Peyer's patch (tissue), 4 donors: ENCODE results near the gene MAST4. TPM values are rescaled to one million over a fixed set of nuclear protein-coding genes. Genes with fewer than 3 reads are reported as not detected.

ENCODE experiments used
- DNase-seq, 3 donors: peaks; one replicate each; pipeline ENCODE4 v3.0.0-alpha.2; 2017 to 2019
- H3K27ac ChIP-seq, 4 donors: fragments of 200-600 bp; sonication (generic); one replicate each; pipeline ENCODE4 v1.5.1; 2016 to 2019
- H3K27me3 ChIP-seq, 2 donors: fragments of 200-600 bp; sonication (generic); one replicate each; pipeline ENCODE4 v1.5.1; 2019
- H3K36me3 ChIP-seq, 3 donors: fragments of 200-600 bp; sonication (generic); one replicate each; pipeline ENCODE4 v1.5.1; 2016 to 2019
- H3K4me1 ChIP-seq, 4 donors: fragments of 200-600 bp; sonication (generic); one replicate each; pipeline ENCODE4 v1.5.1; 2016 to 2019
- H3K4me3 ChIP-seq, 4 donors: fragments of 200-600 bp; sonication (generic); 1 replicate in 3 of 4; 2 replicates in 1 of 4; pipeline ENCODE4 v1.5.1; 2016 to 2019; ENCODE audit warnings: mild to moderate bottlenecking in 1 of 4
- H3K9me3 ChIP-seq, 4 donors: fragments of 200-600 bp; sonication (generic); one replicate each; pipeline ENCODE4 v1.5.1; 2016 to 2019; ENCODE audit warnings: mild to moderate bottlenecking in 1 of 4
- CTCF ChIP-seq, 6 experiments: fragments of 450-650 bp in 4 of 6; fragments of 200-600 bp in 2 of 6; sonication (generic) in 1 of 6; IDR thresholded peaks; one replicate each; pipeline ENCODE4 v1.5.1; 2017 to 2019; ENCODE audit warnings: antibody characterized with exemption in 6 of 6, mild to moderate bottlenecking in 3 of 6, moderate library complexity in 1 of 6
- POLR2A ChIP-seq, 2 donors: fragments of 450-650 bp; IDR thresholded peaks; one replicate each; pipeline ENCODE4 v1.5.1; 2017; ENCODE audit warnings: antibody characterized with exemption in 2 of 2, mild to moderate bottlenecking in 2 of 2, moderate library complexity in 2 of 2
- total RNA-seq, 4 donors: library from RNA; depleted of rRNA; stranded (reverse); fragments of >200 nt; gene quantifications; one replicate each; pipeline ENCODE4 v1.1.0, GENCODE V29; 2016

MAST4 gene
- total RNA-seq, 4 donors from 2014 or later: 20.2 to 23.1 (median 21.4) TPM

GRCh38 chr5:66843065-66843464, 246.9 kb downstream of the MAST4 start:
- TF ChIP-seq CTCF (IDR thresholded peaks at IDR 0.05) (no peak), POLR2A (IDR thresholded peaks at IDR 0.05) (no peak)
- H3K36me3 ChIP-seq: no peaks in the 10 kb centered on the region
- no peak for DNase-seq
- no peak overlapping the region for H3K27ac ChIP-seq
- no peaks in the 10 kb centered on the region for H3K9me3 ChIP-seq
- H3K27me3 ChIP-seq: no peaks in the 10 kb centered on the region
- H3K4me3 ChIP-seq: no peak overlapping the region
- H3K4me1 ChIP-seq: no peaks in the 10 kb centered on the region

- Histone ChIP-seq H3K4me3 (no peak overlapping the region), H3K36me3 (no peaks in the 10 kb centered on the region), H3K9me3 (no peaks in the 10 kb centered on the region), H3K27me3 (no peaks in the 10 kb centered on the region), H3K4me1 (no peaks in the 10 kb centered on the region), H3K27ac (no peak overlapping the region)
- no peak for TF ChIP-seq POLR2A (IDR thresholded peaks at IDR 0.05)
- TF ChIP-seq CTCF (IDR thresholded peaks at IDR 0.05): no peak
- DNase-seq: no peak
Measured at GRCh38 chr5:66848749-66849641, 252.8 kb downstream of the MAST4 start.

GRCh38 chr5:66849803-66850202, 253.6 kb downstream of the MAST4 start:
- no peak for TF ChIP-seq CTCF (IDR thresholded peaks at IDR 0.05)
- TF ChIP-seq POLR2A (IDR thresholded peaks at IDR 0.05): no peak
- no peaks in the 10 kb centered on the region for H3K27me3 ChIP-seq
- H3K36me3 ChIP-seq: no peaks in the 10 kb centered on the region
- no peak for DNase-seq
- no peak overlapping the region for H3K4me3 ChIP-seq
- H3K27ac ChIP-seq: no peak overlapping the region
- no peaks in the 10 kb centered on the region for H3K9me3 ChIP-seq
- no peaks in the 10 kb centered on the region for H3K4me1 ChIP-seq

GRCh38 chr5:66850354-66851075, 254.3 kb downstream of the MAST4 start:
- TF ChIP-seq CTCF (IDR thresholded peaks at IDR 0.05): no peak
- no peak for TF ChIP-seq POLR2A (IDR thresholded peaks at IDR 0.05)

GRCh38 chr5:66851306-66851705, 255.1 kb downstream of the MAST4 start:
- no peak for DNase-seq
- H3K4me3 ChIP-seq: no peak overlapping the region
- TF ChIP-seq CTCF (IDR thresholded peaks at IDR 0.05) (no peak), POLR2A (IDR thresholded peaks at IDR 0.05) (no peak)
- no peaks in the 10 kb centered on the region for H3K9me3 ChIP-seq
- no peak overlapping the region for H3K27ac ChIP-seq
- H3K4me1 ChIP-seq: no peaks in the 10 kb centered on the region
- no peaks in the 10 kb centered on the region for H3K27me3 ChIP-seq
- H3K36me3 ChIP-seq: no peaks in the 10 kb centered on the region

More at GRCh38 chr5:66850354-66851075, 254.3 kb downstream of the MAST4 start:
- no peaks in the 10 kb centered on the region for H3K4me1 ChIP-seq
- no peak for DNase-seq
- no peak overlapping the region for H3K27ac ChIP-seq
- no peaks in the 10 kb centered on the region for H3K36me3 ChIP-seq
- no peaks in the 10 kb centered on the region for H3K9me3 ChIP-seq
- H3K27me3 ChIP-seq: no peaks in the 10 kb centered on the region
- H3K4me3 ChIP-seq: no peak overlapping the region
